PC-3 (cell line): Measurements from ENCODE around the gene PRAMEF18. TPM values are rescaled to one million over a fixed set of nuclear protein-coding genes. Genes with fewer than 3 reads are reported as not detected.
A peak's percentile ranks its signal among the peaks of the same experiment; 100 is the strongest.
"Not testable (repeated sequence)": the region's sequence is repeated elsewhere in the genome, so short reads cannot be mapped to it uniquely, and the experiment has no call there.

Experiments used
- ATAC-seq: fragments of 200-7000 bp; cut with Tn5 transposase; 2 replicates; pipeline ENCODE4 v1.9.1; 2020; ENCODE audit warnings: mild to moderate bottlenecking, moderate library complexity
- Bru-seq: library from RNA; stranded (reverse); fragments of 400-500 nt; gene quantifications from one replicate; lab custom pipeline; 2021; lab: Mats Ljungman, UMichigan
- BruChase-seq, 2 experiments: library from RNA; stranded (reverse); fragments of 400-500 nt; gene quantifications; one replicate each; lab custom pipeline; 2021; lab: Mats Ljungman, UMichigan
- BruUV-seq: library from RNA; stranded (reverse); fragments of 400-500 nt; replicated peaks from 2 replicates; lab custom pipeline; 2021; lab: Mats Ljungman, UMichigan
- CTCF ChIA-PET: fragments of 300-600 bp; sonication (Branson Sonifier 250); formaldehyde crosslinking; loops from one replicate; lab custom pipeline; 2022; ENCODE audit warnings: antibody characterized with exemption; lab: Charles Lee
- POLR2A ChIA-PET: fragments of 300-600 bp; sonication (Branson Sonifier 250); formaldehyde crosslinking; loops from one replicate; lab custom pipeline; 2022; ENCODE audit warnings: antibody characterized with exemption; ENCODE audit not compliant: unreplicated experiment; lab: Charles Lee
- DNase-seq: peaks from one replicate; pipeline ENCODE4 v3.0.0-alpha.2; 2015
- H2AFZ ChIP-seq: fragments of 300-600 bp; sonication (generic); 2 replicates; pipeline ENCODE4 v1.6.0; 2016; ENCODE audit warnings: antibody characterized with exemption, low read length
- H3F3A ChIP-seq: fragments of 300-600 bp; sonication (generic); one replicate; pipeline ENCODE4 v1.6.0; 2017; ENCODE audit warnings: antibody characterized with exemption, low read length, control low read depth, mild to moderate bottlenecking; ENCODE audit not compliant: unreplicated experiment
- H3K27ac ChIP-seq: fragments of 300-600 bp; sonication (generic); 2 replicates; pipeline ENCODE4 v1.5.1; 2016; ENCODE audit warnings: mild to moderate bottlenecking, low read length
- H3K27me3 ChIP-seq: fragments of 300-600 bp; sonication (generic); 2 replicates; pipeline ENCODE4 v1.6.1; 2016; ENCODE audit warnings: low read length, mixed read lengths
- H3K36me3 ChIP-seq: fragments of 300-600 bp; sonication (generic); 2 replicates; pipeline ENCODE4 v1.6.1; 2016; ENCODE audit warnings: low read depth, mixed run types, low read length, mixed read lengths
- H3K4me1 ChIP-seq: fragments of 300-600 bp; sonication (generic); 2 replicates; pipeline ENCODE4 v1.5.1; 2016; ENCODE audit warnings: low read length; ENCODE audit not compliant: insufficient read depth
- H3K4me2 ChIP-seq: fragments of 300-600 bp; sonication (generic); 2 replicates; pipeline ENCODE4 v1.6.0; 2016; ENCODE audit warnings: low read length
- H3K4me3 ChIP-seq: fragments of 300-600 bp; sonication (generic); 2 replicates; pipeline ENCODE4 v1.5.1; 2016; ENCODE audit warnings: mild to moderate bottlenecking, low read length, mixed read lengths
- H3K79me2 ChIP-seq: fragments of 300-600 bp; sonication (generic); 2 replicates; pipeline ENCODE4 v1.6.1; 2017; ENCODE audit warnings: low read length, mixed read lengths
- H3K9ac ChIP-seq: fragments of 300-600 bp; sonication (generic); 2 replicates; pipeline ENCODE4 v1.6.0; 2016; ENCODE audit warnings: mild to moderate bottlenecking, low read length
- H3K9me2 ChIP-seq: fragments of 300-600 bp; sonication (generic); replicated peaks from 2 replicates; pipeline ENCODE4 v1.6.1; 2016; ENCODE audit warnings: mixed run types, low read length, mixed read lengths
- H3K9me3 ChIP-seq: fragments of 300-600 bp; sonication (generic); 2 replicates; pipeline ENCODE4 v1.6.1; 2016; ENCODE audit warnings: low read length, mixed read lengths
- H4K20me1 ChIP-seq: fragments of 300-600 bp; sonication (generic); 2 replicates; pipeline ENCODE4 v1.6.1; 2016; ENCODE audit warnings: low read length, mixed read lengths
- intact Hi-C: fragments of 100-400 bp; cut with micrococcal nuclease; formaldehyde crosslinking; loops from 2 replicates; pipeline ENCODE4 v1.9.0; 2023
- long read RNA-seq: library from polyadenylated mRNA; unstranded; transcript quantifications from one replicate; pipeline ENCODE4 v2.0.0, GENCODE V29; 2021; ENCODE audit not compliant: unreplicated experiment
- total RNA-seq: library from RNA; depleted of rRNA; stranded (reverse); fragments of >200 nt; gene quantifications from 2 replicates; pipeline ENCODE4 v1.2.3, GENCODE V29; 2014; rRNA removed

Gene PRAMEF18, protein sequence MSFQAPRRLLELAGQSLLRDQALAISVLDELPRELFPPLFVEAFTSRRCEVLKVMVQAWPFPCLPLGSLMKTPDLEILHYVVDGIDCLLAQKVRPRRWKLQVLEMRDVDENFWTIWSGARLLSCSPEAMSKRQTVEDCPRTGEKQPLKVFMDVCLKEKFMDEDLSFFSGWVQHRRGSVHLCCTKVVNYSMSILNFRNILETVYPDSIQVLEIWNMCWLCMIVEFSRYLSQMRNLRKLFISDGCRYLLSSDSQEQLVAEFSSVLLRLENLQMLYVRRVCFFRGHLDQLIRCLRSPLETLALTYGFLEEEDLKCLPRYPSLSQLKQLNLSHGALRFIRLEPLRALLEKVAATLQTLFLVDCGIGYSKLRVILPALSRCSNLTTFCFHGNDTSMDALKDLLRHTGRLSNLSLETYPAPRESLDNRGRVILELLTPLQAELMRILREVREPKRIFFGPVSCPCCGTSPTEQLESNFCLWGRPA
- total RNA-seq (not detected in 2 replicates), Bru-seq, nascent RNA (not detected), BruChase-seq, experiment 1, labeled RNA remaining after a 6-hour chase (not detected), BruChase-seq, experiment 2, labeled RNA remaining after a 2-hour chase (not detected)
- long read RNA-seq: 0 reads

GRCh38 chr1:13225675-13226204, at the start of gene PRAMEF18:
TSS of gene PRAMEF18 (minus strand) at chr1:13226154. CDS start at chr1:13226106, 48 bp downstream.
- H3K27ac ChIP-seq, H4K20me1 ChIP-seq, DNase-seq, H3K9me3 ChIP-seq, H3K36me3 ChIP-seq, H3K9ac ChIP-seq, H3K4me3 ChIP-seq, BruUV-seq, H3K9me2 ChIP-seq, H3F3A ChIP-seq, ATAC-seq, H3K4me1 ChIP-seq, POLR2A ChIA-PET, H3K27me3 ChIP-seq, CTCF ChIA-PET, intact Hi-C loops, H3K79me2 ChIP-seq, H3K4me2 ChIP-seq, H2AFZ ChIP-seq: not testable (repeated sequence)

- CTCF ChIA-PET, H3K9ac ChIP-seq, H3K36me3 ChIP-seq, H3K27me3 ChIP-seq, POLR2A ChIA-PET, H3F3A ChIP-seq, H3K9me3 ChIP-seq, H3K27ac ChIP-seq, H3K79me2 ChIP-seq, H3K4me1 ChIP-seq, H2AFZ ChIP-seq, BruUV-seq, DNase-seq, H4K20me1 ChIP-seq, H3K9me2 ChIP-seq, H3K4me2 ChIP-seq, H3K4me3 ChIP-seq, intact Hi-C loops: not testable (repeated sequence)
- ATAC-seq: peak; percentile 70
These were observed 39.2 kb upstream of the PRAMEF18 start for GRCh38 chr1:13265124-13265523.

GRCh38 chr1:13253898-13254297, 27.9 kb upstream of the PRAMEF18 start, which contains the start of gene PRAMEF5:
TSS of gene PRAMEF5 (plus strand) at chr1:13254198. CDS start at chr1:13259269, 5,071 bp downstream.
- H3K27me3 ChIP-seq, H3K9ac ChIP-seq, H3K79me2 ChIP-seq, ATAC-seq, H3K27ac ChIP-seq, H3K9me2 ChIP-seq, H4K20me1 ChIP-seq, H3K4me2 ChIP-seq, H3K36me3 ChIP-seq, H2AFZ ChIP-seq, intact Hi-C loops, BruUV-seq, POLR2A ChIA-PET, CTCF ChIA-PET, H3K9me3 ChIP-seq, H3K4me1 ChIP-seq, H3K4me3 ChIP-seq, DNase-seq, H3F3A ChIP-seq: not testable (repeated sequence)

- DNase-seq, POLR2A ChIA-PET, H3F3A ChIP-seq, H3K9ac ChIP-seq, H3K4me3 ChIP-seq, H3K4me2 ChIP-seq, H3K27me3 ChIP-seq, H3K9me2 ChIP-seq, H4K20me1 ChIP-seq, H3K36me3 ChIP-seq, BruUV-seq, H3K27ac ChIP-seq, H2AFZ ChIP-seq, H3K9me3 ChIP-seq, H3K79me2 ChIP-seq, H3K4me1 ChIP-seq, ATAC-seq, intact Hi-C loops, CTCF ChIA-PET: not testable (repeated sequence)
These were observed 21.2 kb upstream of the PRAMEF18 start for GRCh38 chr1:13247122-13247521.

DNA sequence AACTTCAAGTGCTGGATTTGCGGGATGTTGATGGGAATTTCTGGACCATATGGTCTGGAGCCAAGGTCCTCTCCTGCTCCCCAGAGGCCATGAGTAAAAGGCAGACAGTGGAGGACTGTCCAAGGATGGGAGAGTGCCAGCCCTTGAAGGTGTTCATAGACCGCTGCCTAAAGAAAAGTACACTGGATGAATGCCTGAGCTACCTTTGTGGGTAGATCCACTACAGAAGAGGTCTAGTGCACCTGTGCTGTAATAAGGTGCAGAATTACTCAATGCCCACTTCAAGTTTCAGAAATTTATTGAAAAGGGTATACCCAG, 20.6 kb upstream of the PRAMEF18 start:
- H3F3A ChIP-seq, H3K9ac ChIP-seq, H2AFZ ChIP-seq, H3K36me3 ChIP-seq, ATAC-seq, H3K9me2 ChIP-seq, H3K4me2 ChIP-seq, H4K20me1 ChIP-seq, H3K9me3 ChIP-seq, CTCF ChIA-PET, POLR2A ChIA-PET, H3K27me3 ChIP-seq, H3K4me3 ChIP-seq, H3K27ac ChIP-seq, DNase-seq, H3K79me2 ChIP-seq, H3K4me1 ChIP-seq, BruUV-seq, intact Hi-C loops: not testable (repeated sequence)

DNA sequence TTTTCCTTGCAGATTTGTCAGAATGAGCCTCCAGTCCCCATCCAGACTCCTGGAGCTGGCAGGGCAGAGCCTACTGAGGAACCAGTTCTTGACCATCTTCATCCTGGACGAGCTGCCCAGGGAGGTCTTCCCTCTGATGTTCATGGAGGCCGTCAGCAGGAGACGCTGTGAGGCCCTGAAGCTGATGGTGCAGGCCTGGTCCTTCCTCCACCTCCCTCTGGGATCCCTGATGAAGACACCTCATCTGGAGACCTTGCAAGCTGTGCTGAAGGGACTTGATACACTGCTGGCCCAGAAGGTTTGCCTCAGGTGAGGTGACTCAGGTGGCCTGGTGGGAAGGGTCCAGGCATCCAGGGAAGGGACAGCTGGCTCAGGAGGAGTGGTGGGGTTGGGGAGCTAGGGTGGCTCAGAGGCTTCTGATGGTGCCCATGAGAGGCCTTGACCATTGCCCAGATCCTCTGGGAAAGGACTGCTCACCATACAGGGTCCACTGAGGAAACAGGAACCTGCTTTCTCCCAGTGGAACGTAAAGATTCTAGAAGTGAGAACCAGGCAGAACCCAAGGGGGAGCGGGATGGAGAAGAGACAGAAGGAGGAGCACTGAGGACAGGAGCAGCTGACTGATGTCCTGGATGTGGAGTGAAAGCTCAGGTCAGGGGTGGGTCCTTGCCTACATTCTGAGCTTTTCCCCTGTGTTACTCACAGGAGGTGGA, 20.0 kb upstream of the PRAMEF18 start:
- H3K4me2 ChIP-seq, DNase-seq, intact Hi-C loops, H3K27ac ChIP-seq, H3K36me3 ChIP-seq, H4K20me1 ChIP-seq, H3K27me3 ChIP-seq, H3K9me3 ChIP-seq, CTCF ChIA-PET, H3K4me1 ChIP-seq, H3K9me2 ChIP-seq, H3K9ac ChIP-seq, H2AFZ ChIP-seq, ATAC-seq, H3K4me3 ChIP-seq, H3K79me2 ChIP-seq, BruUV-seq, H3F3A ChIP-seq: not testable (repeated sequence)
- POLR2A ChIA-PET: interaction anchor here (0.6 kb wide), 1 partner anchor 537 kb away, joined by 4 read pairs; no protein-coding TSS in a partner anchor
